Suprapubic skin (tissue), 3 donors: Measurements from ENCODE around the gene ITSN2.

Experiments used
- EP300 ChIP-seq: sonication (generic); formaldehyde crosslinking; IDR thresholded peaks from one replicate; pipeline ENCODE4 v1.6.1; 2017; ENCODE audit warnings: antibody characterized with exemption
- TF ChIP-seq, protein P1 (sequence below), 2 donors: fragments of 200-600 bp in 1 of 2; fragments of 450-650 bp in 1 of 2; sonication (generic) in 1 of 2; IDR thresholded peaks; one replicate each; pipeline ENCODE4 v1.5.1; 2016 to 2019; ENCODE audit warnings: antibody characterized with exemption in 2 of 2, mild to moderate bottlenecking in 1 of 2, moderate library complexity in 1 of 2

DNA sequence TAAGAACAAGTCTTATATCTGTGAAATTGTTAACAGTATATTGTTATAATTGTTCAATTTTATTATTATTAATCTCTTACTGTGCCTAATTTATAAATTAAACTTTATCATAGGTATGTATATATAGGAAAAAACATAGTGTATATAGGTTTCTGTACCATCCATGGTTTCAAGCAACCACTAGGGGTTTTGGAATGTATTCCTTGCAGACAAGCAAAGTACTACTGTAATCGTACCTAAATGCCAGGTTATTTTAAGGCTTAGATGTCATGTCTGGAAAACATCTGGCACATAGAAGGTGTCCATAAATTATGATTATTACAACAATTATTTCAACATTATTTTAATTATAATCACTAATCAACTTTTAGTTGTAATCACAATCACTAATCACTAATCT is 8.4 kb downstream of the ITSN2 start:
- TF ChIP-seq, protein P1, sequence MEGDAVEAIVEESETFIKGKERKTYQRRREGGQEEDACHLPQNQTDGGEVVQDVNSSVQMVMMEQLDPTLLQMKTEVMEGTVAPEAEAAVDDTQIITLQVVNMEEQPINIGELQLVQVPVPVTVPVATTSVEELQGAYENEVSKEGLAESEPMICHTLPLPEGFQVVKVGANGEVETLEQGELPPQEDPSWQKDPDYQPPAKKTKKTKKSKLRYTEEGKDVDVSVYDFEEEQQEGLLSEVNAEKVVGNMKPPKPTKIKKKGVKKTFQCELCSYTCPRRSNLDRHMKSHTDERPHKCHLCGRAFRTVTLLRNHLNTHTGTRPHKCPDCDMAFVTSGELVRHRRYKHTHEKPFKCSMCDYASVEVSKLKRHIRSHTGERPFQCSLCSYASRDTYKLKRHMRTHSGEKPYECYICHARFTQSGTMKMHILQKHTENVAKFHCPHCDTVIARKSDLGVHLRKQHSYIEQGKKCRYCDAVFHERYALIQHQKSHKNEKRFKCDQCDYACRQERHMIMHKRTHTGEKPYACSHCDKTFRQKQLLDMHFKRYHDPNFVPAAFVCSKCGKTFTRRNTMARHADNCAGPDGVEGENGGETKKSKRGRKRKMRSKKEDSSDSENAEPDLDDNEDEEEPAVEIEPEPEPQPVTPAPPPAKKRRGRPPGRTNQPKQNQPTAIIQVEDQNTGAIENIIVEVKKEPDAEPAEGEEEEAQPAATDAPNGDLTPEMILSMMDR (IDR thresholded peaks at IDR 0.05), result no peak
- TF ChIP-seq EP300, result no peak
